Upper lobe of right lung (tissue), 1 donor: ENCODE measurements around the gene GGCX. TPM values are rescaled to one million over a fixed set of nuclear protein-coding genes. Genes with fewer than 3 reads are reported as not detected.

Source experiments
- ATAC-seq: fragments of 200-7000 bp; cut with Tn5 transposase; one replicate; pipeline ENCODE4 v1.9.1; 2020; ENCODE audit warnings: mild to moderate bottlenecking, moderate library complexity
- DNase-seq: peaks from one replicate; pipeline ENCODE4 v3.0.0-alpha.2; 2020
- H3K27ac ChIP-seq: fragments of 200-600 bp; one replicate; pipeline ENCODE4 v1.8.0; 2022
- H3K27me3 ChIP-seq: fragments of 200-600 bp; one replicate; pipeline ENCODE4 v1.8.0; 2022; ENCODE audit warnings: mild to moderate bottlenecking
- H3K36me3 ChIP-seq: fragments of 200-600 bp; one replicate; pipeline ENCODE4 v1.8.0; 2022
- H3K4me1 ChIP-seq: fragments of 200-600 bp; one replicate; pipeline ENCODE4 v1.8.0; 2022
- H3K4me3 ChIP-seq: fragments of 200-600 bp; one replicate; pipeline ENCODE4 v1.8.0; 2022; ENCODE audit warnings: mild to moderate bottlenecking
- H3K9me3 ChIP-seq: fragments of 200-600 bp; one replicate; pipeline ENCODE4 v1.8.0; 2022
- intact Hi-C: fragments of 100-400 bp; cut with DNase I; formaldehyde crosslinking; loops from one replicate; pipeline ENCODE4 v1.11.0; 2022
- total RNA-seq: library from RNA; stranded (reverse); fragmentation: NEBNext Ultra II Directional; extraction: Animal tissue kit (Norgen Biotek cat#: 25700); gene quantifications from one replicate; pipeline ENCODE4 v1.2.1, GENCODE V29; 2021
- TF ChIP-seq, protein P1 (sequence below): fragments of 200-600 bp; IDR thresholded peaks from one replicate; pipeline ENCODE4 v1.8.0; 2022; ENCODE audit warnings: antibody characterized with exemption
- donor health status: DM: no; HTN: yes; CAD: no; lungs with severe emphysema.

GGCX gene
- total RNA-seq, 1 donor from 2014 or later, result 73.2 TPM

DNA sequence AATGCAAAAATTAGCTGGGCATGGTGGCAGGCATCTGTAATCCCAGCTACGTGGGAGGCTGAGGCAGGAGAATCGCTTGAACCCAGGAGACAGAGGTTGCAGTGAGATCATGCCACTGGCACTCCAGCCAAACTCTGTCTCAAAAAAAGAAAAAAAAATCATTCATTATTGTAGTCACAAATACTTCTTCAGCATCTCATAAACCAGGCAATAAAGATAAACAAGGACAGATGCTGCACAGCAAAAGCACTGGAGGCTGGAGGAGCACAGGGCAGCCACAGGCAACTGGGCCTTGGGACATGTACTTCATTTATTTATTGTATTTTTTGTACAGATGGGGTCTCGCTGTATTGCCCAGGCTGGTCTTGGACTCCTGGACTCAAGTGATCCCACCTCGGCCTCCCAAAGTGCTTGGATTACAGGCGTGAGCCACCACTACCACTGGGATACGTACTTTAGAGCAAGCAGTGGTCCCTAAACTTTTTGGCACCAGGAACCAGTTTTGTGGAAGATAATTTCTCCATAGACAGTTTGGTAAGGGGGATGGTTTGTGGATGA is 39.1 kb downstream of the GGCX start:
- TF ChIP-seq, protein P1, sequence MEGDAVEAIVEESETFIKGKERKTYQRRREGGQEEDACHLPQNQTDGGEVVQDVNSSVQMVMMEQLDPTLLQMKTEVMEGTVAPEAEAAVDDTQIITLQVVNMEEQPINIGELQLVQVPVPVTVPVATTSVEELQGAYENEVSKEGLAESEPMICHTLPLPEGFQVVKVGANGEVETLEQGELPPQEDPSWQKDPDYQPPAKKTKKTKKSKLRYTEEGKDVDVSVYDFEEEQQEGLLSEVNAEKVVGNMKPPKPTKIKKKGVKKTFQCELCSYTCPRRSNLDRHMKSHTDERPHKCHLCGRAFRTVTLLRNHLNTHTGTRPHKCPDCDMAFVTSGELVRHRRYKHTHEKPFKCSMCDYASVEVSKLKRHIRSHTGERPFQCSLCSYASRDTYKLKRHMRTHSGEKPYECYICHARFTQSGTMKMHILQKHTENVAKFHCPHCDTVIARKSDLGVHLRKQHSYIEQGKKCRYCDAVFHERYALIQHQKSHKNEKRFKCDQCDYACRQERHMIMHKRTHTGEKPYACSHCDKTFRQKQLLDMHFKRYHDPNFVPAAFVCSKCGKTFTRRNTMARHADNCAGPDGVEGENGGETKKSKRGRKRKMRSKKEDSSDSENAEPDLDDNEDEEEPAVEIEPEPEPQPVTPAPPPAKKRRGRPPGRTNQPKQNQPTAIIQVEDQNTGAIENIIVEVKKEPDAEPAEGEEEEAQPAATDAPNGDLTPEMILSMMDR, result no peak
- H3K27me3 ChIP-seq, result no peaks in the 10 kb centered on the region
- intact Hi-C loops, result no loop called here
- DNase-seq (no peak), ATAC-seq (no peak)
- H3K9me3 ChIP-seq, result no peaks in the 10 kb centered on the region
- H3K36me3 ChIP-seq, result no peaks in the 10 kb centered on the region
- H3K4me1 ChIP-seq, result peaks cover 8% of the 10 kb centered on the region
- no peak overlapping the region for H3K4me3 ChIP-seq
- H3K27ac ChIP-seq, result no peak overlapping the region

DNA sequence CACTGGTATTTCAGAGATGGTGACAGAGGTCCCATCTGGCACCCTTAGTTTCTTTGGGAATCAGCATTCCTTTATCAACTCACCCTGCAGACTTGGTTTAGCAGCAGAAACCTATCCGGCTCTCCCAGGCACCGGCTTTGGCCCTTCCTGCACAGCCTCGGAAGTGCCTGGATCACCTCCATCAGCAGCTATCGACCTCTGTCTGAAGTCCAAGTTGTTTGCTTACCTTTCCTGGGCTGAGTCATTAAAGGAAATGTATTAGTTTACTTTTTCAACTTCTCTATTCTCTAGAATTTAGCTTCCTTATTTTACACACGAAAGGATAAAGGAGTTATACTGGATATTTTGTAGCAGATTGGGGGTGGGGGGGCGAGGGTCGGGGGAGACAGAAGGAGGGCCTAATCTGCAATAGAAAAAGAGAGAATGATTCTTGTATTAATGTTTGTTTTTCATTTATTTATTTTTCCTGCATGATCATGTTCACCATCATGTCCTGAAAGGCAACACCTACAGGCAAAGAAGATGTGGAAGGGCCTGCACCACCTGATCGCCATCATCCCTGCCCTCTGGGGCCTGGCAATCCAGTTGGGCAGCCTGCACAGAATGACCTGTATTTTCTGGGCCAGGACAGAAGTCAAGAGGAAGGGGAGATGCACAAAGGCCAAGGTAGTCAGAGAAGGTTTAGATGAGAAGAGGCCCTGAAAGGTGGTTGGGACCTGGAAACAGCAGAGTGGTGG is 44.5 kb downstream of the GGCX start:
- Histone ChIP-seq H3K4me1 (no peaks in the 10 kb centered on the region), H3K4me3 (no peak overlapping the region), H3K27ac (no peak overlapping the region), H3K9me3 (no peaks in the 10 kb centered on the region), H3K36me3 (no peaks in the 10 kb centered on the region), H3K27me3 (no peaks in the 10 kb centered on the region)
- DNase-seq (no peak), ATAC-seq (peak; percentile 67)
- TF ChIP-seq, protein P1, result no peak
- intact Hi-C loops, result no loop called here

DNA sequence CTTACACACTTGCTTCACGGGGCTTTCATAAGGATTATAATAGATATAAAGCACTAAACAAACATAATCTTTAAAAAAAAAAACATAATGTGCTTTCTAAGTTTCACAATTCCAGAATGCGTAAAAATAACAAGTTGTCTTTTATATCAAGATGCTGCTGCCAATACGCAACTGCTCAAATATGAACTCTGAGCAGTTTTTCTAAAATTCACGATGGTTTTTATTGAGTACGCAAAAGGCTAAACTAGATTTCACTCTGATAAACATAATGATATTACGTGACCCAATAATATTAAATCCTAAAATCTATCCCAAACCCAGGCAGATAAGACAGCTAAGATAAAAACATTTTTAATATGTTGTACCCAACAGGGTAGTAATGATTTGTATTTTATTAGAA is 47.0 kb downstream of the GGCX start:
- intact Hi-C loops, result no loop called here
- no peak for ATAC-seq
- H3K36me3 ChIP-seq, result no peaks in the 10 kb centered on the region
- TF ChIP-seq, protein P1, result no peak
- H3K9me3 ChIP-seq, result no peaks in the 10 kb centered on the region
- no peaks in the 10 kb centered on the region for H3K27me3 ChIP-seq
- no peaks in the 10 kb centered on the region for H3K4me1 ChIP-seq
- no peak overlapping the region for H3K27ac ChIP-seq
- H3K4me3 ChIP-seq, result no peak overlapping the region
- no peak for DNase-seq

DNA sequence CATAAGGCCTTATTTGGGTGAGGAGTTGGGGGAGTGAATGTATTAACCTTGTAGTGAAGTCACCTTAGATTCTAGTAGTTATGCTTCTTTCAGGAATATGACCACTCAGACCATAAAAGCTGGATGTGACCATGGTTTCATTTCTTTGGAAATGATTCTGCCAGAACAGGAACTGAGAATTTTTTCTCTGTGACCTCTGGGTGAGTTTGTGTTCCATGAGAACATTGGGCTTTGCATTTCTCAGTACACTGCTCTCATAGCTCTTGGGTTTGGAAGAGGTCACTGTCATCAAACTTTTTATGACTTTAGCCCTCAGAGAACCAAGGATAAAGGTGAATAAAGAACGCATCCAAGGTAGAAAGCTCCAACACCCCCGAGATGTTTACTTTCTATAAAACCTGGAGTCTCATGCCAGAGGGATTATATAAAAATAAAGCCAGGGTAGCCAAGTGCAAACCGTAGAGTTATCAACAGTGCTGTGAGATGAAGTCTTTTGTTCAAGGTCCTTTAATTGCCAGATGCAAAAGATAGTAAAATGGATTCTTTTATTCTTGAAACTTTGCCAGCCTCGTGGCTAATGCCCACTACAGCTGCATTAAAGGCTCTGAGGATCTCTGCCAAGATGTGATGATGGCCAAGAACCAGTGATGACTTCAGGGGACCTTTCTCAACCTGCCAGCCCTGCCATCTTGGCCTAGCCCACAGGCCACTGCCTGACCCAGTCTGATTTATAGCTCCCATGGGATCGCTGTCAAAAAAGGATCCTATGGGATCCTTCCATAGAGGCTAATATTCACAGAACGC is 50.1 kb downstream of the GGCX start:
- no peak overlapping the region for H3K27ac ChIP-seq
- TF ChIP-seq, protein P1, result no peak
- no peaks in the 10 kb centered on the region for H3K9me3 ChIP-seq
- ATAC-seq (peak; percentile 65), DNase-seq (no peak)
- H3K4me1 ChIP-seq, result no peaks in the 10 kb centered on the region
- H3K27me3 ChIP-seq, result no peaks in the 10 kb centered on the region
- intact Hi-C loops, result no loop called here
- H3K36me3 ChIP-seq, result no peaks in the 10 kb centered on the region
- H3K4me3 ChIP-seq, result no peak overlapping the region

DNA sequence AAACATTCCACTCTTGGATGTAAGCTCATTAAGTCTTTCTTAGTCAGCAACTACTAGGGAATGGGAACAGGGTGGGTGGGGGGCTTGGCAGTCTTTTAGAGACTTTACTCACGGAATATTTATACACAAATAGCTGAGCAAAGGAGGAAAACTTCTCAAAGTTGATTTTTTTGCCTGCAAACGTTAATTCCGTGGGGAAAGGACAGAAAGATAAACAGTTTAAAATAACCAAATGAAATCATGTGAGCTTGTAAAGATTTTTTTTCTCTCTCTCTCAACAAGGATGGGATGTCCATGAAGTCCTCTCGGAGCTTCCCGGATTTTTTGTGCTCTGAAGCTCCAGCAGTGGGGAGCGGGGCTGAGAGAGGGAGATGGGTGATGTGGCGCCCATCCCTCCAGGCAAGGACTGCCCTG is 54.5 kb downstream of the GGCX start:
- no peak for DNase-seq
- intact Hi-C loops, result no loop called here

More for the DNA sequence above, 54.5 kb downstream of the GGCX start:
- no peaks in the 10 kb centered on the region for H3K9me3 ChIP-seq
- TF ChIP-seq, protein P1, result no peak
- H3K27ac ChIP-seq, result no peak overlapping the region
- H3K4me1 ChIP-seq, result no peaks in the 10 kb centered on the region
- H3K4me3 ChIP-seq, result no peak overlapping the region
- no peaks in the 10 kb centered on the region for H3K27me3 ChIP-seq
- no peaks in the 10 kb centered on the region for H3K36me3 ChIP-seq
- no peak for ATAC-seq
